Heart left ventricle (tissue), 16 donors: ENCODE data around the gene GSDME. TPM values are rescaled to one million over a fixed set of nuclear protein-coding genes. Genes with fewer than 3 reads are reported as not detected.

Experiments
- ATAC-seq, 4 donors: fragments of 200-7000 bp; cut with Tn5 transposase; one replicate each; pipeline ENCODE4 v1.9.1; 2020 to 2022; ENCODE audit warnings: moderate library complexity in 4 of 4, mild to moderate bottlenecking in 3 of 4, moderate number of reproducible peaks in 1 of 4
- DNase-seq, 5 donors: peaks; one replicate each; pipeline ENCODE4 v3.0.0-alpha.2; 2020
- H3K27ac ChIP-seq, 12 donors: fragments of 200-600 bp; sonication (generic) in 4 of 12; one replicate each; pipeline versions ENCODE4 v1.5.0 to v1.8.0; 2016 to 2022; ENCODE audit warnings: mild to moderate bottlenecking in 2 of 12
- H3K27me3 ChIP-seq, 9 donors: fragments of 200-600 bp; sonication (generic) in 2 of 9; one replicate each; pipeline versions ENCODE4 v1.5.1 to v1.8.0; 2016 to 2022; ENCODE audit warnings: mild to moderate bottlenecking in 3 of 9
- H3K36me3 ChIP-seq, 9 donors: fragments of 200-600 bp; sonication (generic) in 2 of 9; one replicate each; pipeline versions ENCODE4 v1.5.0 to v1.8.0; 2018 to 2022; ENCODE audit warnings: mild to moderate bottlenecking in 2 of 9
- H3K4me1 ChIP-seq, 12 donors: fragments of 200-600 bp; sonication (generic) in 4 of 12; one replicate each; pipeline versions ENCODE4 v1.5.0 to v1.8.0; 2016 to 2022; ENCODE audit warnings: mild to moderate bottlenecking in 3 of 12
- H3K4me3 ChIP-seq, 12 donors: fragments of 200-600 bp; sonication (generic) in 4 of 12; one replicate each; pipeline versions ENCODE4 v1.5.0 to v1.8.0; 2017 to 2022; ENCODE audit warnings: mild to moderate bottlenecking in 9 of 12, moderate library complexity in 4 of 12
- H3K9me3 ChIP-seq, 12 donors: fragments of 200-600 bp; sonication (generic) in 4 of 12; one replicate each; pipeline versions ENCODE4 v1.5.0 to v1.8.0; 2016 to 2022; ENCODE audit warnings: mild to moderate bottlenecking in 1 of 12
- POLR2A ChIP-seq, 2 donors: fragments of 450-650 bp; IDR thresholded peaks; one replicate each; pipeline ENCODE4 v1.6.1; 2017; ENCODE audit warnings: antibody characterized with exemption in 2 of 2, mild to moderate bottlenecking in 2 of 2, moderate library complexity in 2 of 2
- WGBS, 4 donors: extraction: QIAGEN DNeasy Blood & Tissue Kit in 2 of 4; methylation state at CpG; one replicate each; pipeline versions ENCODE4 v1.1.5 to v1.1.7; 2013 to 2018; 5-methylcytosine and 5-hydroxymethylcytosine counted together
- intact Hi-C, 10 donors: fragments of 100-400 bp; cut with DNase I; formaldehyde crosslinking; loops; one replicate each; pipeline versions ENCODE4 v1.11.1 to v1.14.2; 2022
- polyA plus RNA-seq, 2 donors: library from polyadenylated mRNA; stranded (reverse); fragments of 200-250 nt; gene quantifications; one replicate each; pipeline ENCODE4 v1.2.3, GENCODE V29; 2013
- total RNA-seq, 9 donors: library from RNA; depleted of rRNA in 2 of 9; stranded (reverse); fragments of >200 nt in 2 of 9; fragmentation: NEBNext Ultra II Directional in 3 of 9; extraction: Animal tissue kit (Norgen Biotek cat#: 25700) in 3 of 9; gene quantifications; one replicate each; pipeline versions ENCODE4 v1.1.0 to v1.2.4, GENCODE V29; 2016 to 2023
- TF ChIP-seq, protein P1 (sequence below), 12 donors: fragments of 200-600 bp; sonication (generic) in 4 of 12; IDR thresholded peaks; one replicate each; pipeline versions ENCODE4 v1.5.0 to v1.8.0; 2018 to 2022; ENCODE audit warnings: antibody characterized with exemption in 12 of 12, mild to moderate bottlenecking in 5 of 12
- donor health status: ischemic (EF 13 %, LVEDD 7.1; RV severe dilation, severe dysfunction).
- donor health status: healthy with polysubstance abuse.
- donor health status: DM: no; HTN: yes; CAD: no.
- donor health status: DM: no; HTN: no; CAD: no.
- donor health status: ischemic (EF 25% LVEDD 6.9; RV normal size, moderate dysfunction).
- donor health status: ischemic (EF 25% LVEDD 5.7; RV mildly dilated, moderate dysfunction).
- donor health status: healthy.
- donor health status: DM: yes; HTN: yes; CAD: no.
- donor health status: ischemic (EF 35%, LVEDD 5.7; RV mildly dilated, moderate dysfunction).
- donor health status: nonischemic (EF 11% LVEDD 7.7; RV severe dilation, severe dysfunction).
- donor health status: DM: yes; HTN: yes; CAD: no.
- donor health status: PGD.
- donor health status: ischemic (EF 29% LVEDD 5.4; RV normal size, mild dysfunction).
- donor health status: nonischemic (EF 23%, LVEDD 6.1; RV moderate dilation, normal function).

GSDME gene
- total and polyA plus RNA-seq, 11 donors: 2.6 to 17.4 (median 4.9) TPM

- no peak for TF ChIP-seq POLR2A (IDR thresholded peaks at IDR 0.05)
- TF ChIP-seq, protein P1, sequence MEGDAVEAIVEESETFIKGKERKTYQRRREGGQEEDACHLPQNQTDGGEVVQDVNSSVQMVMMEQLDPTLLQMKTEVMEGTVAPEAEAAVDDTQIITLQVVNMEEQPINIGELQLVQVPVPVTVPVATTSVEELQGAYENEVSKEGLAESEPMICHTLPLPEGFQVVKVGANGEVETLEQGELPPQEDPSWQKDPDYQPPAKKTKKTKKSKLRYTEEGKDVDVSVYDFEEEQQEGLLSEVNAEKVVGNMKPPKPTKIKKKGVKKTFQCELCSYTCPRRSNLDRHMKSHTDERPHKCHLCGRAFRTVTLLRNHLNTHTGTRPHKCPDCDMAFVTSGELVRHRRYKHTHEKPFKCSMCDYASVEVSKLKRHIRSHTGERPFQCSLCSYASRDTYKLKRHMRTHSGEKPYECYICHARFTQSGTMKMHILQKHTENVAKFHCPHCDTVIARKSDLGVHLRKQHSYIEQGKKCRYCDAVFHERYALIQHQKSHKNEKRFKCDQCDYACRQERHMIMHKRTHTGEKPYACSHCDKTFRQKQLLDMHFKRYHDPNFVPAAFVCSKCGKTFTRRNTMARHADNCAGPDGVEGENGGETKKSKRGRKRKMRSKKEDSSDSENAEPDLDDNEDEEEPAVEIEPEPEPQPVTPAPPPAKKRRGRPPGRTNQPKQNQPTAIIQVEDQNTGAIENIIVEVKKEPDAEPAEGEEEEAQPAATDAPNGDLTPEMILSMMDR (IDR thresholded peaks at IDR 0.05): no peak
- H3K27me3 ChIP-seq: no peaks in the 10 kb centered on the region
- H3K4me1 ChIP-seq: peaks cover 0 to 8% (median 0%) of the 10 kb centered on the region in 12 donors
- H3K4me3 ChIP-seq: no peak overlapping the region
- WGBS, 4 donors: 66 to 74% (median 72%) methylated on average over 14 of the region's 14 CpGs
- DNase-seq (peak in 2 of 5 donors; percentile 65 to 66), ATAC-seq (peak in 3 of 4 donors; percentile 47 to 96 (median 84))
- H3K9me3 ChIP-seq: peaks cover 0 to 15% (median 4%) of the 10 kb centered on the region in 12 donors
- intact Hi-C loops: no loop called here
- H3K27ac ChIP-seq: peak overlapping the region in 1 of 12 donors; percentile 24
- H3K36me3 ChIP-seq: peaks cover 0 to 7% (median 0%) of the 10 kb centered on the region in 9 donors
These were observed 15.4 kb downstream of the GSDME start for GRCh38 chr7:24741679-24742505.

DNA sequence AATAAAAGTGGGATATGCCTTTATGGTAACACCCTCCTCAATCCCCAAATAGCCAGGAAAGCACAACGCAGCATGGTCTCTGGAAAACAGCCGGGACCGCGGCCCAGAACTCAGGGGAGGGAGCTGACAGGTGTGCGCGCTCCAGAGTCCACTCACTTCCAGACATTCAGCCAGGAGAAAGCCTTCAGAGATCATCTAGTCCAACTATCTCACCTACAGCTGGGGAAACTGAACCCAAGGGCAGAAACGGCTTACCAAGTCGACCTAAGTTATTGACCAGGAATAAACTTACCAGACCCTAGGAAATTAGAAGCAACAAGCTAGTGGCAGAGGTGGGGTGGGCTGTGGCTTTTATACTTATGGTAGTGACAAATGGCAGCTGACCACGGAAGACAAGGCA lies 16.4 kb downstream of the GSDME start:
- 87 to 94% (median 91%) methylated on average over 9 of the region's 9 CpGs for WGBS, 4 donors
- no peak overlapping the region for H3K27ac ChIP-seq
- no peak for ATAC-seq

GRCh38 chr7:24739306-24739705 lies 18.0 kb downstream of the GSDME start:
- Histone ChIP-seq H3K4me3 (no peak overlapping the region), H3K36me3 (peaks cover 0 to 5% (median 0%) of the 10 kb centered on the region in 9 donors), H3K27ac (no peak overlapping the region), H3K4me1 (peaks cover 0 to 8% (median 0%) of the 10 kb centered on the region in 12 donors), H3K27me3 (no peaks in the 10 kb centered on the region), H3K9me3 (peaks cover 0 to 15% (median 4%) of the 10 kb centered on the region in 12 donors)
- no peak for ATAC-seq
- no peak for DNase-seq
- no peak for TF ChIP-seq POLR2A (IDR thresholded peaks at IDR 0.05)
- TF ChIP-seq, protein P1 (IDR thresholded peaks at IDR 0.05): no peak
- intact Hi-C loops: no loop called here
- WGBS, 4 donors: 89 to 95% (median 92%) methylated on average over 1 of the region's 1 CpG

More for the DNA sequence above, 16.4 kb downstream of the GSDME start:
- H3K9me3 ChIP-seq: peaks cover 0 to 15% (median 4%) of the 10 kb centered on the region in 12 donors
- H3K27me3 ChIP-seq: no peaks in the 10 kb centered on the region
- no peak for TF ChIP-seq POLR2A (IDR thresholded peaks at IDR 0.05)
- TF ChIP-seq, protein P1 (IDR thresholded peaks at IDR 0.05): no peak
- H3K36me3 ChIP-seq: peaks cover 0 to 7% (median 0%) of the 10 kb centered on the region in 9 donors
- H3K4me3 ChIP-seq: no peak overlapping the region
- DNase-seq: no peak
- intact Hi-C loops: no loop called here
- peaks cover 0 to 8% (median 0%) of the 10 kb centered on the region in 12 donors for H3K4me1 ChIP-seq

GRCh38 chr7:24738577-24738976 lies 18.7 kb downstream of the GSDME start:
- peaks cover 0 to 14% (median 0%) of the 10 kb centered on the region in 12 donors for H3K4me1 ChIP-seq
- 86 to 98% (median 93%) methylated on average over 1 of the region's 1 CpG for WGBS, 4 donors
- intact Hi-C loops: no loop called here

More at GRCh38 chr7:24738577-24738976, 18.7 kb downstream of the GSDME start:
- Histone ChIP-seq H3K4me3 (no peak overlapping the region), H3K27ac (no peak overlapping the region), H3K27me3 (no peaks in the 10 kb centered on the region), H3K9me3 (peaks cover 0 to 15% (median 4%) of the 10 kb centered on the region in 12 donors), H3K36me3 (no peaks in the 10 kb centered on the region)
- no peak for ATAC-seq
- TF ChIP-seq, protein P1 (IDR thresholded peaks at IDR 0.05): no peak
- TF ChIP-seq POLR2A (IDR thresholded peaks at IDR 0.05): no peak
- DNase-seq: no peak
